ENCODE data around the gene PCMTD2.
"Not testable (repeated sequence)": the region's sequence is repeated elsewhere in the genome, so short reads cannot be mapped to it uniquely, and the experiment has no call there.

Gene PCMTD2

DNA sequence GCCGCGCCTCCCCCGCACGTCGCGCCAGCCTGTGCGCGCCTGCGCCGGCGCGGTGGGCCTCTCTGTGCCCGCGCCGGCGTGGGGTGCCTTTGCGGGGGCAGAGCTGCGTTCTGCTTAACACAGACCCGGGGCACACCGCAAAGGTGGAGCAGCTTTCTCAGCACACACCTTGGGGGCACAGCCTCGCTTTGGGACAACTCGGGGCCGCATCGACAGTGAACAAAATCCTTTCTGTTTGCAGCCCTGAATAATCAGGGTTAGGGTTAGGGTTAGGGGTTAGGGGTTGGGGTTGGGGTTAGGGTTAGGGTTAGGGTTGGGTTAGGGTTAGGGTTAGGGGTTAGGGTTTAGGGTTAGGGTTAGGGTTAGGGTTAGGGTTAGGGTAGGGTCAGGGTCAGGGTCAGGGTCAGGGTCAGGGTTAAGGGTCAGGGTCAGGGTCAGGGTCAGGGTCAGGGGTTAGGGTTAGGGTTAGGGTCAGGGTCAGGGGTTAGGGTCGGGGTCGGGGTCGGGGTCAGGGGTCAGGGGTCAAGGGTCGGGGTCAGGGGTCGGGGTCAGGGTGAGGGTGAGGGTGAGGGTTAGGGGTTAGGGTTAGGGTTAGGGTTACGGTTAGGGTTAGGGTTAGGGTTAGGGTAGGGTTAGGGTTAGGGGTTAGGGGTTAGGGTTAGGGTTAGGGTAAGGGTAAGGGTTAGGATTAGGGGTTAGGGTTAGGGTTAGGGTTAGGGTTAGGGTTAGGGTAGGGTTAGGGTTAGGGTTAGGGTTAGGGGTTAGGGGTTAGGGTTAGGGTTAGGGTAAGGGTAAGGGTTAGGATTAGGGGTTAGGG, 31.1 kb downstream of the PCMTD2 start:
- not testable (repeated sequence) for DNase-seq (ENCODE audit: low read depth)

DNA sequence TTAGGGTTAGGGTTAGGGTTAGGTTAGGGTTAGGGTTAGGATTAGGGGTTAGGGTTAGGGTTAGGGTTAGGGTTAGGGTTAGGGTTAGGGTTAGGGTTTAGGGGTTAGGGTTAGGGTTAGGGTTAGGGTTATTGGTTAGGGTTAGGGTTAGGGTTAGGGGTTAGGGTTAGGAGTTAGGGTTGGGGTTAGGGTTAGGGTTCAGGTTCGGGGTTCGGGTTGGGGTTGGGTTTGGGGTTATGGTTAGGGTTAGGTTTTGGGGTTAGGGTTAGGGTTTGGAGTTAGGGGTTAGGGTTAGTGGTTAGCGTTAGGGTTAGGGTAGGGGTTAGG, 31.7 kb downstream of the PCMTD2 start:
- not testable (repeated sequence) for DNase-seq (ENCODE audit: low read depth)

DNA sequence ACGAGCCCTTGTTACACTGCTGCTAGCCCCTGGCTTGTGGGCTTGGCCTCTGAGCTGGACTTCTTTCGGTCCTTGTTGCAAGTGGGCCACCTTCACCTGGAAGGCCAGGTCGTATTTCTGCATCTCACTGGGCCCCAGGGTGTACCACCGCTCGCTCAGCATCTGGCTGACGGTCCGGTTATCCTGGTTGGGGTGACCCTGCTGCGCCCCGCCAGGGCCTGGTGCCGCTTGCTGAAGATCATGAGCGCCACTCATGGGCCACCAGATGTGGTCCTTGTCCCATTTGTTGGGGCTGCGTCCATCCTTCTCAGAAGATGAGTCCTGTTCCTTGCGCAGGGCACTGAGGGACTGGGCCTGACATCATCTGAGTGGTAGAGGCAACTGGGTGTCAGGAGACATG, 36.6 kb downstream of the PCMTD2 start:
- DNase-seq (ENCODE audit: low read depth), result not testable (repeated sequence)

DNA sequence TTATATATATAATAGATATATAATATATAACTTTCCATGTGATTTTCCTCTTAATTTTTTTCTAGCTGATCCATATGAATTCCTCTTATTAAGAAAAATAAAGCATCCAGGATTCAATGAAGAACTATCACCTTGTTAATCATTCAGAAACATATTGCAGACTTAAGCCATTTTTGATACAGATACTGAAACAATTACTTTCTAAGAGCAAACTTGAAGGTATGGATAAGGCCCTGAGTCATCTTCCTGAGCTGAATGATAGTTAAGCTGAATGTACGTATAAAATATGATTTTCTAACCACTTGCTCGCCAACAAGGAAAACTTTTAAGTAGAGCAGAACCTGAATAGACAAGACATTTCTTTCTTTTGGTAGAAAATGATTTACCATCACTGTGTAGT, 47.5 kb downstream of the PCMTD2 start:
- not testable (repeated sequence) for DNase-seq (ENCODE audit: low read depth)

DNA sequence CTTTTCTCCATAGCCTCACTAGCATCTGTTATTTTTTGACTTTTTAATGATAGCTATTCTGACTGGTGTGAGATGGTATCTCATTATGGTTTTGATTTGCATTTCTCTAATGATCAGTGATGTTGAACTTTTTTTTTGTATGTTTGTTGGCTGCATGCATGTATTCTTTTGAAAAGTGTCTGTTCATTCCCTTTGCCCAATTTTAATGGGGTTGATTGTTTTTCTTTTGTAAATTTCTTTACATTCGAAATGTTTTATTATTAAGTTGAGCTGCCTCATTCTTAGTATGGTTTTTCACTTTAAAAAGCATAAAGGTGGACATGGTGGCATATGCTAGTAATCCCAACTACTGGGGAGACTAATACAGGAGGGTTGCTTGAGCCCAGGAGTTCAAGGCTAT, 58.2 kb downstream of the PCMTD2 start:
- DNase-seq (ENCODE audit: low read depth), result not testable (repeated sequence)

DNA sequence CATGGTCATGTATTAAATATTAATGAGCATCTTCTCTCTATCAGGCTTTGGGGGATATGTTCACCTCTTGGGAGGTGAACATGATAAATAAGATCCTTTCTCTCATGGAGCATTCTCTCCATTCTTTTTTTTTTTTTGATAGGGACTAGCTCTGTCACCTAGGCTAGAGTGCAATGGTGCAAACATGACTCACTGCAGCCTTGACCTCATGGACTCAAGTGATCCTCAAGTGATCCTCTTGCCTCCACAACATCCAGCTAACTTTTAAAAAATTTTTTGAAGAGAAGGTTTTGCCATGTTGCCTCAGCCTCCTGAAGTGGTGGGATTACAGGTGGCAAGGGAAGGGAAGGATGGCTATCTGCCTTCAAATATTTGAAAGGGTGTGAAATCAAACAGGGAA, 59.8 kb downstream of the PCMTD2 start:
- DNase-seq (ENCODE audit: low read depth), result not testable (repeated sequence)

DNA sequence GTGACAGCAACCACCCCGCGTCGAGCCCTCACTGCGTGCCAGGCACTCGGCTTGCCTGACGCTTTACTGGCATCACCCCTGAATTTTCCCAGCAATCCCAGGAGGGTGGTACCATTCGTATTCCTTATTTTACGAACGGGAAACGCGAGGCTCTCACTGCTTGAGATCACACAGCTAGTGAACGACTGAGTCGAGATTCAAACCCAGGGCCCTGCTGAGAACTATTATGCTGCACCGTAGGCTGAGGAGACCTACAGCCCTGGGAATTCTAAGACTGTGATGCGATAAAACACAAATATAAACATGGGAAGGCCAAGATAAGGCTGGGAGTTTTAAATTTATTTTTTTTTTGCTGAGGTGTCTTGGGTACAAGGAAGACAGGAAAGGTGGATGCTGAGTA, 60.3 kb downstream of the PCMTD2 start:
- DNase-seq (ENCODE audit: low read depth), result not testable (repeated sequence)

DNA sequence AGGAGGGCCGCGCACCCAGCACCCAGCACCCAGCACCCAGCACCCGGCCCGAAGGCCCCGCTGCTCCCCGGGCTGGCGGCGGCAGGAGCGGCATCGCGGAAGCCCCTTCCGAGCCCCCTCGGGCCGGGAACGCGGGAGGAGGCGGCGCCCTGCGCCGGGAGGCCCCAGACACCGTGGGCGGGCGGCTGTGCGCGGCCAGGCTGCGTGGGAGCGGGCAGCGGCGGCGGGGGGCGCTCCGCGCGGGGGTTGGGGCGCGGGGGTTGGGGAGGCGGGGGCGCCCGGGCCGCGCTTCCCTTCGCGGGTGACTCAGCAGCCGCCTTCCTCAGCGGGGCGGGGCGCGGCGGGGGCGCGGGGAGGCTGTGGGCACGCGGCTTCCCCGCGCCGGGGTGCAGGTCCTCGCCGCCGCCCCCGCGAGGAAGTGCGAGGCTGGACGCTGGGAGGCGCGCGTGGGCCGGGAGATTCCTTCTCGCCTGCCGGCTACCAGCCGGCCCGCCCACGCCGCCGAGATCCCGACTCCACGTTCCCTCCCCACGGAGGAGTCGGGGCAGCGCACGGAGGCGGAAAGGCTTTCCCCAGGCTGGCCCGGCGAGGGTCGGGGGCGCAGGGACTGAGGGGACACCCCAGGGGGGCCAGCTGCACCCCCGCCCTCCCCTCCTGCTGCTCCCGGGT, 61.0 kb downstream of the PCMTD2 start:
- not testable (repeated sequence) for DNase-seq (ENCODE audit: low read depth)

DNA sequence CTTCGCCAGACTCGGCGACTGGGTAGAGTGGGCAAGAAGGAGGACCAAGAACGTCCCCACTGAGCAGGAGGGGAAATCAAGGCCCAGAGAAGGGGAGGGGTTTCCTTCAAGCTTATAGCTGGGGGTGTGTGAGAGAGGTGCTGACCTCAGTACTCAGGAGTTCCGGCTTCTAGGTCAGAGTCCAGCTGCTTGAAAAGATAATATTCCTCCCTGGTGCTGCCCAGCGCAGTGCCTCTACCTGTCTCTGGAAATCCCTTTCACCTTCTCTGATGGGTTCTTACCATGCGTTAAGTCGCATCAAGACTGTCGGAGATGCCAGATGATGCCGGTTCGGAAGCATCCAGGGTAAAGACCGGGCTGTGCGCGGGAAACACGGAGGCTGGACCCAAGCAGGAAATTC, 61.8 kb downstream of the PCMTD2 start:
- not testable (repeated sequence) for DNase-seq (ENCODE audit: low read depth)

DNA sequence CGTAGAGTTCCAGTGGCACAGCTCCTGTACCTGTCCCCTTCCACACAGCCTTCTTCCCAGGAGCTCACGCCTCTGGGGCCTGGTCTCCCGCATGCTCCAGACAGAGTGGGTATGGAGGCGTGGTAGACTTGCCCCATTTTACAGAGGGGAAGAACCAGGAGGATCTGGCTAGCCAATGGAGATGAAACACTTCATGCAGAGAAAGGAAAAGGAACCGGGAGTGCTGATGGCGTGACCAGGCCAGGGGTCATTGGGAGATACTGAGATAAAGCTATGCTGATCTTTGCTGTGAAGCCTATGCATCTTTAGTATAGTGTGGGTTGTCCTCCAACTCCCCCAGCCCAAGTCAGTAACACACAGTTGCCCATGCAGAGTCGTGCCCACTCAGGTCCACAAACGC, 62.5 kb downstream of the PCMTD2 start:
- DNase-seq (ENCODE audit: low read depth), result not testable (repeated sequence)

DNA sequence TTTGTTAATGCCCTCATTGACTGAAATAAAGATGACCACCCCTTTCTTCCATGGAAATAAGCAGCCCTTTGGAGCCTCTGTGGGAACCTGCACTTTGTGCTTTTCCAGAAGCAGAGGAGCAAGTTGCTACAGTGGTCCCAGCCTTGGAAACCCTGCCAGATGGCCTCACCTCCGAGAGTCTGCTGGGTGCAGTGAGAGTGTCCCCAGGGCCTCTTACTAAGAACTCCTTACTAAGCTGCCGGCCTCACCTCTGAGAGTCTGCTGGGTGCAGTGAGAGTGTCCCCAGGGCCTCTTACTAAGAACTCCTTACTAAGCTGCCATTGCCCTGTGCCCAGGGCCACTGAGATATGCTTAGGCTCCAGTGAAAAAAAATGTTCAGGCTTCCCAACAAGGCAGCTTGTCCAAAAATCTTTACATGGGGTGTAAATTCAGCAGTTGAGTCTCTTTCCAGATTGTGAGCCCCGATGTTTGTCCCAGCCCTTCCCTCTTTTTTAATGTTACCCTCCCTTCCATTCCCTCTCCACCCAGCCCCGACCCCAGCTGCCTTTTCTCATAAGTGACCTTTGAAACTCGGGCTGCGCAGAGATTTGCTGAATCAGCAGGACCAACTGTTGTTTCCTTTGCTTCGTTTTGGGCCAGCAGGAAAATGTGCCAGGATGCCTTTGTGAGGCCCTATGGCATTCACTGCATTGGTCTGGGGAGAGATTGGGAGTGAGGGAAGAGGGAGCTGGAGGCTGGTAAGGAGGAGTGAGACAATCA, 66.7 kb downstream of the PCMTD2 start:
- not testable (repeated sequence) for DNase-seq (ENCODE audit: low read depth)

Measured in stimulated activated CD8-positive, alpha-beta memory T cell treated with anti-CD3 and anti-CD28 coated beads, Interleukin-15, amount 100 ng/mL, for 1 hour (primary cell).